GM21360 (cell line): ENCODE measurements around the gene ACE.

Experiments
- ATAC-seq: cut with Tn5 transposase; IDR thresholded peaks from one replicate; pipeline ENCODE4 v1.9.1; 2021; ENCODE audit warnings: mild to moderate bottlenecking, moderate library complexity; ENCODE audit not compliant: unreplicated experiment

Gene ACE

DNA sequence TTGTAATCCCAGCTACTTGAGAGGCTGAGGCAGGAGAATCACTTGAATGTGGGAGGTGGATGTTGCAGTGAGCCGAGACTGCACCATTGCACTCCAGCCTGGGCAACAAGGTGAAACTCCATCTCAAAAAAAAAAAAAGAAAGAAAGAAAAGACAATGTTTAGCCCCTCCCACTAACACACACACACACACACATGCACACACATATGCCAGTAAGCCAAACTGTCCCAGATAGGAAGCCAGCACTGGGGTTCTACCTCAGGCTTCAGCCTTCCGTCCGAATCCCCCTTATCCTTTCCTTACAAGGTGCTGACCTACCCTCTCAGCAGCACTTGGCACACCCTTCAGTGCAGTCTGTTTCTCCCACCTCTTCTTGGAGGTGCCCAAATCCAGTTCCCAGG, 37.6 kb downstream of the ACE start:
- peak; percentile 28 for ATAC-seq

DNA sequence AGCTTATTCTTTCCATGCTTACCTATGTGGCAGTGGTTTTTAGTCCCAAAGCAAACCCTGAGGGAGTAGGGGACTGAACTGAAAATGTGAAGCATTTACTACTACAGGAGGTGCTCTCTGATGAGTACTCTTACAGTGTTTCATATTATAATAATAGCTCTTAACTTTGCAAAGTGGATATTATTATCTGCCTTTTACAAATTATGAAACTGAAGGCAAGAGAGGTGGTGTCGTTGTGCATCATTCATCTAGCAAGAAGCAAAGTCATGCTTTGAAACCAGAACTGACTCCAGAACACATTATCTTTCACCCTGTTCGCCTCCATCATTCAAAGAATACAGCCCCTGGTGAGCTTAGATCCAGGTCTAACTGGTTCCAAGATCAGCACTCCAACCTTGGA, 38.1 kb downstream of the ACE start:
- peak; percentile 46 for ATAC-seq

DNA sequence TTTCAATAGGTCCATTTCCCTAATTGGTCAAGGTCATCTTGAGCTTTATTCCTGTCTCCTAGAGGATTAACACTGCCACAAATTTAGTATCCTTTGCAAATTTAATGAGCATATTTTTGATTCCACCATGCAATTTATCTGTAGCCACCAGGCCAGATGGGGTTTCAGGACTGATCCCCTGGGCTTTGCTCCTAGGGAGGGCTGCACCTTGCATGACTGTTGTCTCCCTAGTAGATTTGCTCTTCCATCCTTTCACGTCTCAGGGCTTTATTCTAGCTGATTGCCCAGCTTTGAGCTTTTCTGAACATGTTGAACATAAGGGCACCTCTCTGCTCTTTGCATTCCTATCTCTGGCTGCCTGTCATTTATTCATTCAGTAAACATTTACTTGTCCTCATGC, 38.6 kb downstream of the ACE start:
- no peak for ATAC-seq

DNA sequence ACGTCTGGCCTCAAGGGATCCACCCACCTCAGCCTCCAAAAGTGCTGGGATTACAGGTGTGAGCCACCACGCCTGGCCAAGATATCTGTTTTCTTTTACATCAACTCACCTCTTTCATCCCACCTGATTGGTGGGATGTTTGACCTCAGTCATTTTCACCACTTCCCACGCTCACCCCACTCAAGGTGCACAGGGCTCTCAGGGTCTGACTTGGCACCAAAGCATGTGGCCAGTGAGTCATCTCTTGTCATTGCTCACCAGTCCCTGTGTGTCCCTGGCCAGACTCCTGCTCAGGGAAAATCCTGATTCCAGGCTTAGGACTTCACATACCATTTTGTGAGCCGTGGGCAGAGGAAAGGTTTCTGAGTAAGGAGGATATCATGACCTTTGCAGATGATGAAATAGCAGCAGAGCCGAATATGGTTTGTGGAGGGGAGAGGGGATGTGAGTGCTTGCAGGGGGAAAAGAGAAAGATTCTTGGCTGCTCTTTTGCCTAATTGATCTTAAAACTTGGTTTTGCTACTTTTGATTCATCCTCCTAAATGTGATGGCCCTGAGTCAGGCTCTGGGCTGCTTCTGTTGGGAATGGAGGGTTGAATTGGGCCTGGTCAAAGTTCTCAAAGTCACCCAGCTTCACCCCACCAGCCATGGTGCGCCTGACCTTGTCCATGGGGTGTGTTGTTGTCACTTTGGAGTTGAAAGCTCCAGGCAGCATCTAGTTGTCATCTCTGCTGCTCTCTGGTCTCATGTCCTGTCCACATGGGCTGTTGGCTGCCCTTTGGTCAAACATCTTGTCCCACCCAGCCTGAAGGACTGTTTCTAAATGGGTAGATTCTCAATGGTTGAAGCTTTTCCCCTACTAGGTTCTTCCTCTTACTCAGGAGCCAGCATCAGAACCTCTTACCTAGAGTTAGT, 40.3 kb downstream of the ACE start:
- ATAC-seq = no peak

DNA sequence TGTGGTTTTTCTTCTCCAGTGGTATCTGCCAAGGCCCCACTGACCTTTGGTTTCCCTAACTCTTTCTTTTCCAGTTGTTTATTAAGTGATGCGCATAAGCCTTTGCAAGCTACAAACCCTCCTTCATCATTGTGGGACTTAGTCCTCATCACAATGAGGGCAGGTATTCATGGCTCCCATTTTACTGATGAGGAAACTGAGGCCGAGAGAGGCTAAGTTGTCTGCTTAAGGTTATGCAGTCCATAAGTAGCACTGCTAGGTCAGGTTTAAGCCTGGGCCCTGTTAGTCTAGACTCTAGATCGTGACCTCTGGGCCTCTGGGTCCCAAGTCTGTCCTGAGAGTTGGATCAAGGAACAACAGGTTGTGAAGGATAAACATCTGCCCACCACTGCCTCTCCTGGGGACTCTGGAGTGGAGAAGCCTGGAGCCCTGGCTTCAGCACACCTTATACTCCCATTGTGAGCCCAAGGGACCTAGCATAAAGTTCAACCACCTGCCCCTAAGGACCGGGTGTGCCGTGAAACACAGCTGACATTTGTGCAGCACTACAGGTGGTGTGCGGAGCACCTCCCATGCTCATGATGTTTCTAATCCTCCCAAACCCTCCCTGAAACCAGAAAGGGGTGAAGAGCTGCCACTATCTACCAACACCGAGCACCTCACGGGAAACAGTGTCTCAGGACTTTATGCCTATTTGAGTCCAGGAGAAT, 41.1 kb downstream of the ACE start:
- ATAC-seq = no peak

DNA sequence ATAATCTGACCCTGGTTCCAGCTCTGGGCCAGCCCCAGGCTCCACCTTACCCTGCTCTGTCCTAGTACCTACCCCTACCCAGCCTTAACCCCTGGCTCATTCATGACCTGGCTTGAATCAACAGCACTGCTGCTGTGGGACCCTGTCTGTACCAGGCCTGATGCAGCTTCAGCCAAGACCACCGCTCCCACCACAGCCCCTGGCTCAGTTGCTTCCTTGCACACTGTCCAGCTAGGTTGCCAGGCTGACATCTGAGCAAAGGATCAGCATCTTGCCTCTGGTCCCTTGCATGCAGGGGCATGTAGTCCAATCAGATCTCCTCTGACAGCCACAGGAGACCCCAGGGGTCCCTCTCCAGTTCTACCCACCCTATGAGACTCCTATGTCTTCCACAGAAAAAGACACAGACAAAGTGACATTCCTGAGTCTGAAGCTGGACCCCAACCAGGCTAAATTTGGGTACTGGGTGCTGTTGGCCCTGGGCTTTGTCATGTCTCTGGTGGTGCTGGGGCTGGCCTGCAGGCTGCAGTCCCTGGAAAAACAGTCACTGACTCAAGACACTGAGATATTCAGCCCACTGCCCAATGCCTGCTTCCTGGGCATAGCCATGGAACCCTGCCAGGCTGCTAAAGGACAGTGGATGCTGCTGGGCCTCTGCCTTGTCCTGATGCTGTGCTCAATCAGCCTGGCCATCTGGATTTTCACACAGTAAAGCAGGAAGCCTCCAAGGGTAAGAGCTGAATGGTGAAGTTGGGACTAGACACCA, 42.4 kb downstream of the ACE start:
- ATAC-seq = no peak

DNA sequence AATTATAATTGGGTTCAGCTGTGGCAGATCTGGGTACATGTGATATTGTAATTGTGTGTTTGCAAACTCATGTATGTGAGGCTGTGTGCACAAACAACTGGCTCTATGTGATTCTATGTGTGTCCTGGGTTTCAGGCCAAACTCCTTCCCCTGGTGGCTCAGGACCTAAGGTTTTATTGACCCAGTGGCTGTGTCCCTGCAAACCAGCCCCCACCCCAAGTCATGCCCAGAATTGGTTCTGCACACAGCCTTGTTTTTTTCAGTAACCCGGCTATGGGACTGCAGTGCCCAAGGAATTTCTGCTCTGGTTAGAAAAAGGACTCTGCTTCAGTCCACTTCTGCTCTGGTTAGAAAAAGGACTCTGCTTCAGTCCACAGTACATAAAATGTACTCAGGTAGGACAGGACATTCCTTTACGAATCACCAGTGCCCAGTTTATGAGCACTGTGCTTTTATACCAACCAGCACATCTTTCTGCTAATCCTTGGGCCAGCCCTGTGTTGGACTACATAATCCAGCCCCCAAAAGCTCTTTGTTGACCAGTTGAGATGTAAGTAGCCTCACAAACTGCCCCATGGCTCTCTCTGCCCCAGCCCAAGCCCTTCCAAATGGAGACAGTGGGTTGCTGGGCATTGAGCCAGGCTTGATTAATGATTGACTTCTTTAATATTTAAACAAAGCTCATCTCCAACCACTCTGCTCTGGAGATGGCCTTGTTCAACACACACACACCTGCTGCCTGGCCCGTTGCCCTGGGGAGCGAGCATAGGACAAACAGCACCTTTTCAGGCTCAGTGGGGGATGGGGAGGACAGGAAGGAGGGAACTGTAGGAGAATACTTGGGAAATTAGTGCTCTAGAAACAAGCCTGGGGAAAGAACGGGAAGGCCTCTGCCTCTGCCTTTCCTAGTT, 43.4 kb downstream of the ACE start:
- no peak for ATAC-seq

DNA sequence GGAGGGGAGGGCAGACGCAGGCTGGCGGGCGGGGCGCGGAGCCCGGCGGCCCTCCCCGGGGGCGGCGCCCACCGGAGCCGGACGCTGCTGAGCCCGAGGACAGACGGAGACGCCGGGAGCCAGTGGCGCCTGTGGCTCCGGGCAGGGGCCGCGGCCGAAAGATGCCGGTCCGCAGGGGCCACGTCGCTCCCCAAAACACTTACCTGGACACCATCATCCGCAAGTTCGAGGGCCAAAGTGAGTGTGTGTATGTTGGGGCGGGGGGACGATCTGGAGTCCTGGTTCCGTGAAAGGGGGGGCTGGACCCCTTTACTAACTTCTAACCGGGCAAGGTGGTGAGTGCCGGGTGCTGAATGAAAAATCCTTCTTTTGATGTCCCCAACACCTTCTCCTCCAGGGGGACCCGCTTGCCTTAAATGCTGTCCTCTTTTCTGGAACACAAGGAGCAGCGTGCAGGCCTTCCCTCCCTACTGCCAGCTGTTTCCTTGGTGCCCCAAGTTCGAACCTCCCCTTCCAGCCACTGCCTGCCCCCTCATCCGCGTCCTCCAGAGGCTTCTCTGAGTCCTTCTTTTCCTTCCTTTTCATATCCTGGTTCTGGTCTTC, 46.5 kb downstream of the ACE start, which contains the start of gene KCNH6:
Gene KCNH6, plus strand, starts transcription at position 106 of the 603 bp plus-strand sequence. Its CDS starts 56 bp downstream, at position 162.
- ATAC-seq = no peak

DNA sequence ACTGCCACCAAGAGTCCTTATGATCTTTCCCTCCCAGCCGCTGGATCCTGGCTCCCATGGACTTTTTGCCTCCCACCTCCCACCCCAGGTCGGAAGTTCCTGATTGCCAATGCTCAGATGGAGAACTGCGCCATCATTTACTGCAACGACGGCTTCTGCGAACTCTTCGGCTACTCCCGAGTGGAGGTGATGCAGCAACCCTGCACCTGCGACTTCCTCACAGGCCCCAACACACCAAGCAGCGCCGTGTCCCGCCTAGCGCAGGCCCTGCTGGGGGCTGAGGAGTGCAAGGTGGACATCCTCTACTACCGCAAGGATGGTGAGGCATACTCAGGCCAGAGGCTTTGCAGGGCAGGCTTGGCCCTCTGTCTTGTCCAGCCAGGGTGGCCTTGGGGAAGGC, 47.2 kb downstream of the ACE start:
- ATAC-seq = no peak

DNA sequence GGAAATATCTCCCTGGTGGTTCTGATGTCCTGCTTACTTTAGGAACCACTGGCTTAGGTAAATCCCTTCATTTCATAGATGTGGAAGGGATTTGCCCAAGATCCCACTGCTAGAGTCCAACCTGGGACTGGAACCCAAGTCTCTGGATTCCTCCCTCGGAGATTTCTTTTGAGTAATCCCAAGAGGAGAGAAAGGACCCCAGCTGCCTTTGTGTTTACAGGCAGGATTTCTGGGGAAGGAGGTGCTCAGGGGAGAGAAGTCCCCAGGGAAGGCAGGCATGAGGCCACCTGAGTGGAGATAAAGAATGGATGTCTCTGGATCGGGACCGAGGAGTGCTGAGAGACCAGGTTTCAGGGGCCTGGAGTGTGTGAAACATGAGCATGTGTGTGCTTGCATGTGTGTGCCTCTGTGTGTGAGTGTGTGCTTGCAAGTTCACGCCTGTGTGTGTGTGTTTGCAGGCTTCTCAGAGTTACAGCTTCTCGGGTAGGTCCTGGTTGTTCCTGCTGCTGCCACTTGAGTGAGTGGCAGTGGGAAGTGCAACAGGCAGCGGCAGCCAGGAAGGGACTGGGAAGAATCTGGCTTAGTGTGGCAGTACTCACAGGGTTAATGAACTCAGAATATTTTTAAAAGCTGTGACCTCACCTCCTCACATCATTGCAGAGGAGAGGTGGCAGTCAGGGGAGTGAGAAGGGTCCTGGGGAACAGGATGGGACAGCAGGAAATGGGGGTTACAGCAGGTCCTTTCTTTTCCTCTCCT, 48.5 kb downstream of the ACE start:
- no peak for ATAC-seq

DNA sequence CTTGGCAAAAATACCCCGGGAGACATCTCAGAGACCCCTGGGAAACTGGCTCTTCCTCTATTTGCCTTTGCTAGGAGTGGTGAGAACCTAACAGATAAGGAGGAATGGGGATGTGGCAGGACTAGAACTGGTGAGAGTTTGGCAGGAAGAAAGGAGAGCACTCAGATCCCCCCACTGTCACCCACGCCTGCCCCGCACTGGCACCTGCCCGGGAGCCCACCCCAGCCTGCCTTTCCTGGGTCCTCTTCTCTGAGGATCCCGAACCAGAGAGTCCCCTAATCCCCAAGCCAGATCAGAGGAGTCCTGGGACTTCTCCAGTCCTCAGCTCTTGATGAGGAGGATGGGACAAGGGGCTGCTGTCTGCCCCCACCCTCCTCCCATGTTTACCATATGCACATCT, 50.0 kb downstream of the ACE start:
- no peak for ATAC-seq

DNA sequence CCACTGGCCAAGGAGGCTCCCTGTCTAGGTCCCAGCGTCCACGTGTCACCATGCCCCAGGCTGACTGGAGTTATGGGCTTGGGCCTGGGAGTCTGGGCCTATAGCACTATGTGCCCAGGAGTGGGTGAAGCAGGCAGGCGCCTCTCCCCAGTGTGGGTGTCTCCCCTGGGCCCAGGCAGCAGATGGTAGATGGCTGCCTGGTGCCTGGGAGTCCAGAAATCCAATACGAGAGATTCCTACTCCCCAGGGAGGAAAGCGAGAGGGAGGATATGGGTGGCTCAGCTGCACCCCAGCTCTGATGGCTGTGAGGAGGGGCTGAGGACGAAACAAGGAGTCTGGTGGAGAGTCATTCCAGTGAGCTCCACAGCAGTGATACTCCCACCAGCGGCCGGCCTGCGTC, 51.3 kb downstream of the ACE start:
- ATAC-seq = no peak

DNA sequence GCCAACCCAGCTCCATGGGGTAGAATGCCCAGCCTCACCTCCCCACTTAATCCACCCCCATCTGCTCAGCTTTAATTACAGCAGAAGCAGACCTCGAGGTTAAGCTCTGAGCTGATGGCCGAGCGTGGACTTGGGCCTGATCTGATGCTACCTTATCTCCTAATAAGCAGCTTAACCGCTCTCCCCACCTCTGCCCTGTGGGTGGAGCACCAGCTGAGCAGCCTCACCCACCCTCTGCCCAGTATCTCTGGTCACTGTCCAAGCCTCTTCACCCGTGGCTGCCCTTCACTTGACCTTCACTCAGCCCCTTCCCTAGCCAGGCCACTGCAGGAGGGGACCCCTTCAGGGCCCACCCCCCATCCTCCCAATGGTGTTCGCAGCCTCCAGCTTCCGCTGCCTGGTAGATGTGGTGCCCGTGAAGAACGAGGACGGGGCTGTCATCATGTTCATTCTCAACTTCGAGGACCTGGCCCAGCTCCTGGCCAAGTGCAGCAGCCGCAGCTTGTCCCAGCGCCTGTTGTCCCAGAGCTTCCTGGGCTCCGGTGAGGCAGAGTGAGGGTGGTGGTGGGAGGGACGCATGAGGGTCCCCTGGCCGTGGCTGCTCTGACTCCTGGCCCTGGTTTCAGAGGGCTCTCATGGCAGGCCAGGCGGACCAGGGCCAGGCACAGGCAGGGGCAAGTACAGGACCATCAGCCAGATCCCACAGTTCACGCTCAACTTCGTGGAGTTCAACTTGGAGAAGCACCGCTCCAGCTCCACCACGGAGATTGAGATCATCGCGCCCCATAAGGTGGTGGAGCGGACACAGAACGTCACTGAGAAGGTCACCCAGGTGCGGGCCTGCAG, 53.1 kb downstream of the ACE start:
- no peak for ATAC-seq

DNA sequence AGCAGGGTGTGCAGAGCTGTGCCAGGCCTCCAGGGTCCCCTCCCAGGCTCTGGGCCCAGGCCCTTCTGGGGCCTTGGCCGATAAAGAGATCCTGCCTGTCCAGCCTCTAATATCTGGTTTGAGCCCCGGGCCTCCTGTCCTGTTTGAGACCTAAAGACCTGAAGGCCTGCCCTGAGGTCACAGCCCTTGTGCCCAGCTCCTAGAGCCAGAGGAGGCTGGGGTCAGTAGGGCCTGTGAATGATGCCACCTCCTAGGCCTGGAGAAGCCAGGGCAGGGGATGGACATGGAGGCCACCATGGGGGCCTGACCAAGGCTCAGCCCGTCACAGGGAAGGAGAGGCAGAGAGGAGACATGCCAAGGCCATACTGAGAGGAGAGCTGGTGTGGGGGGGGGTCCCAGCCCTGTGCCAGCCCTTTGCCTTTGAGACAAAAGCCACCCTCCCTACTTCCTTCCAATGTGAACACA, 53.7 kb downstream of the ACE start:
- no peak for ATAC-seq

DNA sequence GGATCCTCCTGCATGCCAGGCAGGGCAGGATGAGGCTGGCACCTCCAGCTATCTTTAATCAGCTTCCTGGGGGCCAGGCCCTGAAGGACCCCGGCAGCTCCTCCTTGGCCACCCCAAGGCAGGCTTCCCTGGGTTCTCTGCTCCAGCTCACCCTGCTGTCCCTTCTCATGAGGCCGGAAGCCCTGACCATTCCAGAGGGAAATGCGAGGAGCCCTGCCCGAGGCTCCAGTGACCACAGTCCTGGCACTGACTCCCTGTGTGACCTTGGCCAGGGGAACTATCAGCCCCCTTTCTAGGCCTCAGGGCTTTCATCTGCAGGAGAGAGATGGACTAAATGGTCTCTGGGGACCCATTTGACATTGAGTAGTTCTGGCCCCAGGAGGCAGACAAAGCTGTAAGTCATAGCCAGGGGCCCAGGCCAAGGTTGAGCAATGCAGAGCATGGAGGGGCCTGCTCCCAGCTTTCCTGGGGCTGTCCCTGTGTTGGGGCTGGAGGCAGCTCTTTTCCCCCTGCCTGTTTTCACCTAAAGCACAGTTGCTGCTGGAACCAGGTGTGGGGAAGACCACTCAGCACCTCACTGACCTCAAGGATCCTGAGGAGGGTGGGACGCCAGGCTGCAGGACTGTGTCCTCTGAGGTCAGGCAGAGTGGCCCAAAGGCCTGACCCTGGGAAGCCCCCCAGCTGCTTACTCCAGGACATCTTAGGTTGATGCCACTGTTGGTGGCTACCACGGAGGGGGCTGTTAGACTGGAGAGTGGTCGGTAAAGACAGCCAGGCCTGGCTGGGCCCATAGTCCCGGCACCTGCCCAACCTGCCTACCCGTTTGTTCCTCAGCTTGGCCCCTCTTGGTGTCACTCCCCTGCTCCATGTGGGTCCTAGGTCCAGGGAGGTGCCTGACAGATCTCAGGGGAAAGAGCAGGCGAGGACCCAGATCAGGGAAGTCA, 54.4 kb downstream of the ACE start:
- ATAC-seq = no peak

DNA sequence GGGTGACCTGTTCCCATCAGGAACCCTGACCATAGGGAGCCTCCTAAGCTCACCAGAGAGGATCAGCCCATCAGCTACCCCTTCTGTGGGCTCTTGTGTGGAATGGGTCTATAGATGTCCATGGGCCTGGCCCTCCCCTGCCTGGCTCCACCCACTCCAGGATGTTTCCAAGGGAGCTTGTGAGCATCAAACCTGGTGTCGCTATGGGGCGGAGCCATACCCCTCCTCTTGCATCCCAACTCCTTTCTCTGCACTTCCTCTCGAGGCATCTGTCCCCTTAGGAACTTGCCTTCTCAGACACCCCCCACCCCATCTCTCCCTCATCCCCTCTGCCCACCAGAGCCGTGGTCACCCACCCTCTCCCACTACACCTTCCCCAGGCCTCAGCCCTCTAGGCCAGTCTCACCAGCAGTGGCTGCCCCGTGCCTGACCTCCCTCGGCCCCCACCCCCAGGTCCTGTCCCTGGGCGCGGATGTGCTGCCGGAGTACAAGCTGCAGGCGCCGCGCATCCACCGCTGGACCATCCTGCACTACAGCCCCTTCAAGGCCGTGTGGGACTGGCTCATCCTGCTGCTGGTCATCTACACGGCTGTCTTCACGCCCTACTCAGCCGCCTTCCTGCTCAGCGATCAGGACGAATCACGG, 56.7 kb downstream of the ACE start:
- no peak for ATAC-seq
